BJ (cell line): ENCODE results near the gene RALGAPB. TPM values are rescaled to one million over a fixed set of nuclear protein-coding genes. Genes with fewer than 3 reads are reported as not detected.

Source experiments
- CTCF ChIA-PET: fragments of 350-600 bp; formaldehyde crosslinking; extraction: SDS; loops from one replicate; lab custom pipeline; 2021; ENCODE audit warnings: antibody characterized with exemption, inconsistent platforms; lab: Yijun Ruan, JAX
- POLR2A ChIA-PET: fragments of 300-600 bp; sonication (Branson Sonifier 250); formaldehyde crosslinking; extraction: SDS; loops from one replicate; lab custom pipeline; 2021; ENCODE audit warnings: antibody characterized with exemption; lab: Charles Lee
- DNase-seq: peaks from one replicate; pipeline ENCODE4 v3.0.0-alpha.2; 2011; ENCODE audit warnings: low read depth
- H3K27me3 ChIP-seq: 2 replicates; pipeline ENCODE4 v1.6.0; 2011; ENCODE audit warnings: low read length; ENCODE audit not compliant: control insufficient read depth, insufficient read depth
- H3K36me3 ChIP-seq: 2 replicates; pipeline ENCODE4 v1.5.1; 2011; ENCODE audit warnings: low read length; ENCODE audit not compliant: control insufficient read depth, insufficient read depth
- H3K4me3 ChIP-seq: 2 replicates; pipeline ENCODE4 v1.5.1; 2011; ENCODE audit warnings: low read depth, mild to moderate bottlenecking, control low read depth, low read length
- CTCF ChIP-seq: IDR thresholded peaks from 2 replicates; pipeline ENCODE4 v1.5.1; 2011; ENCODE audit warnings: low read depth, mild to moderate bottlenecking, control low read depth, inconsistent platforms, low read length, moderate library complexity; ENCODE audit not compliant: insufficient read depth
- polyA plus RNA-seq: library from polyadenylated mRNA; depleted of rRNA; stranded (reverse); fragments of >200 nt; gene quantifications from 2 replicates; pipeline ENCODE4 v1.2.3, GENCODE V29; 2011

RALGAPB gene
- polyA plus RNA-seq, 1 experiment: 14.8 TPM

- DNase-seq: no peak
- CTCF ChIA-PET: no interaction called here
- TF ChIP-seq CTCF: no peak
- peaks cover 8% of the 10 kb centered on the region for H3K27me3 ChIP-seq
- H3K4me3 ChIP-seq: no peak within 1 kb of the TSS
- H3K36me3 ChIP-seq: no peaks in the 10 kb centered on the region
- POLR2A ChIA-PET: no interaction called here
Measured at GRCh38 chr20:38581013-38581412, 108.4 kb downstream of the RALGAPB start, which contains the start of gene ADIG. Gene ADIG, plus strand, starts transcription at chr20:38581197. Its CDS starts 54 bp downstream, at chr20:38581251.

DNA sequence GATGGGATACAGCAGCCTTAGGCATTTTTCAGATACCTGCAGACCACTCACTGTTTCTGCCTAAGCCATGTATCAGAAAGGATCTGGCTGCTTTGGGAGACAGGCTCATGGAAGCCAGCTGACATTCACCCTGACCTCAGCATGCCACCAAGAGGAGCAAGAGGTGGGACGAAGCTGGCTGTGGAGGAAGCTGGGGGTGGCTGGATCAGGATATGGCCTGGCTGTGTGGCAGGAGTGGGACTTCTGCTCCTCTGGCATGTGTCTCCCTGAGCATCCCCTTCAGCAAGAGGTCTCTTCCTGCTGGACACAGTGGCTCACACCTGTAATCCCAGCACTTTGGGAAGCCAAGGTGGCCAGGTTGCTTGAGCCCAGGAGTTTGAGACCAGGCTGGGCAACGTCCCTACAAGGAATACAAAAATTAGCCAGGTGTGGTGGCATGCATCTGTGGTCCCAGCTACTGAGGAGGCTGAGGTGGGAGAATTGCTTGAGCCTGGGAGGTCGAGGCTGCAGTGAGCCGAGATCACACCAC is 109.3 kb downstream of the RALGAPB start:
- Histone ChIP-seq H3K36me3 (no peaks in the 10 kb centered on the region), H3K4me3 (no peak overlapping the region), H3K27me3 (peaks cover 8% of the 10 kb centered on the region)
- DNase-seq: no peak
- TF ChIP-seq CTCF: no peak
- POLR2A ChIA-PET: interaction anchor here (0.7 kb wide), 1 partner anchor 12 kb away, joined by 4 read pairs; no protein-coding TSS in a partner anchor
- CTCF ChIA-PET: interaction anchor here (0.7 kb wide), 1 partner anchor 399 kb away, joined by 3 read pairs; no protein-coding TSS in a partner anchor

DNA sequence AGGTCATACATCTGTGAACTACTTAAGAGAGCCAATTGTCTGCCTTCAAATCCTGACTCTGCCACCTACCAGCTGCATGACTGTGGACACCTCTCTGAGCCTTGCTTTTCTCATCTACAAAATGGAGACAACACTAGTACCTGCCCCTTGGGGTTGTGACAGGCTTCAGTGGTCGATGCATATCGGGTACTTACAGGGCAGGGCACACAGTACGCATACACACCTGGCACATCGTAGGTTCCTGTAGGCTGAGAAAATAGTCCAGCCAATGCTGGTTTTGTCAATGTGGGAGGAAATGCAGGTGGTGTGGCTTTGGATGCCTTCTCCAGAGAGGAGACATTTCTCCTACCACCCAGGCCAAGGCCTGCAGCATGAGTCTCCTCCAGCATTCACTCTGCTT is 110.7 kb downstream of the RALGAPB start:
- TF ChIP-seq CTCF: no peak
- POLR2A ChIA-PET: no interaction called here
- CTCF ChIA-PET: no interaction called here
- peaks cover 8% of the 10 kb centered on the region for H3K27me3 ChIP-seq
- H3K4me3 ChIP-seq: no peak overlapping the region
- DNase-seq: no peak
- H3K36me3 ChIP-seq: no peaks in the 10 kb centered on the region

- no peak for TF ChIP-seq CTCF
- Histone ChIP-seq H3K36me3 (no peaks in the 10 kb centered on the region), H3K27me3 (peaks cover 8% of the 10 kb centered on the region), H3K4me3 (no peak overlapping the region)
- no peak for DNase-seq
- POLR2A ChIA-PET: no interaction called here
- CTCF ChIA-PET: no interaction called here
Measured at GRCh38 chr20:38584099-38584763, 111.6 kb downstream of the RALGAPB start.

DNA sequence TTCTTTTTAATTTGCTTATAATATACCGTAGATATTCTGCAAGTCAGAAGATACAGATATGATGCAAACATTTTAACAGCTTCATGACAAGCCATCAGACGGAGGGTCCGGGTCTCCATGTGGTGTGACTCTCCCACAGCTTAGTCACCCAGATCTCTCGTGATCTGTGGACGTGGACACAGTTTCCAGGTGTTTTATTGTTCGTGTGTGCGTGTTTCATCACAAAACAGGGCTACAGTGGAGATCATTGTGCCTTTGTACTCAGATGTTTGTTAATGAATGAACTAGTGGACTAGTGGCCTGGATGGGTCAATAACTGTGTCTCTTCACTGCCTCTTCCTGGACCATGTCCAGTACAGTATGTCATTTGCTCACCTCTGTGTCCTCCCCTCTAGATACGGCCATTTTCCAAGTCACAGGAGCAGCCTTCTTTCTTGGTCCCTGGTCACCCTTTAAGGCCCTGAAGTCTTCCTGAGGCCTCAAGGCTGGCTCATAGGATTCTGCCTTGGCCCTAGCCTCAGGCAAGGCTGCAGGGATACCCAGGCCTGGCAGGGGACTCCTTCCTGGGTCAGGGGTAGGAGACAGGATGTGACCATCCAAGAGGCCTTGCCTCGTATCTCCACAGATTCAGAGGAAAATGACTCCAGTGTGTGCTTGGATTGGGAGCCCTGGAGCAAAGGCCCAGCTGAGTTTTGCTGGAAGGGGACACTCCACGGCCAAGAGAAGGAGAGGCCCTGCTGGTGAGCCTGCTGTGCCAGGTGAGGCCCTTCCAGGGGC is 112.9 kb downstream of the RALGAPB start:
- POLR2A ChIA-PET: no interaction called here
- peaks cover 8% of the 10 kb centered on the region for H3K27me3 ChIP-seq
- H3K4me3 ChIP-seq: no peak overlapping the region
- no peaks in the 10 kb centered on the region for H3K36me3 ChIP-seq
- DNase-seq: no peak
- no peak for TF ChIP-seq CTCF
- CTCF ChIA-PET: no interaction called here
